Epithelial cell of esophagus (primary cell): Measurements from ENCODE around the gene TAS2R40.
A peak's percentile ranks its signal among the peaks of the same experiment; 100 is the strongest.

ENCODE experiments used
- DNase-seq: peaks from one replicate; pipeline ENCODE4 v3.0.0; 2010; ENCODE audit warnings: low read depth
- H3K4me3 ChIP-seq: 2 replicates; pipeline ENCODE4 v1.5.1; 2011; ENCODE audit warnings: mild to moderate bottlenecking, low read length, control low read depth
- TF ChIP-seq, protein P1 (sequence below): IDR thresholded peaks from 2 replicates; pipeline ENCODE4 v1.5.1; 2011; ENCODE audit warnings: low read depth, mild to moderate bottlenecking, low read length, control low read depth, inconsistent platforms; ENCODE audit not compliant: insufficient read depth; ENCODE audit errors: missing control alignments

The TAS2R40 gene

DNA sequence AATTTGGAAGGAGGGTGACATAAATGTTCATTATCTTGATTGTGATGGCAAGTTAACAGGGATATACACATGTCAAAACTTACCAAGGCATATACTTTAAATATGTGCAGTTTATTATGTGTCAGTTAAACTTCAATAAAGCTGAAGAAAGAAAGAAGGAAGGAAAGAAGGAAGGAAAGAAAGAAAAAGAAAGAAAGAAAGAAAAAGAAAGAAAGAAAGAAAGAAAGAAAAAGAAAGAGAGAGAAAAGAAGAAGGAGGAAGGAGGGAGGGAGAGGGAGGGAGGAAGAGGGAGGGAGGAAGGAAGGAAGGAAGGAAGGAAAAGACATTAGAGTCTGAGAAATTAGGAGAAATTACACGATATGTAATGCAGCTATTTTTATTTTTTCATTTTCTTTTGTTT lies 25.5 kb downstream of the TAS2R40 start:
- TF ChIP-seq, protein P1, sequence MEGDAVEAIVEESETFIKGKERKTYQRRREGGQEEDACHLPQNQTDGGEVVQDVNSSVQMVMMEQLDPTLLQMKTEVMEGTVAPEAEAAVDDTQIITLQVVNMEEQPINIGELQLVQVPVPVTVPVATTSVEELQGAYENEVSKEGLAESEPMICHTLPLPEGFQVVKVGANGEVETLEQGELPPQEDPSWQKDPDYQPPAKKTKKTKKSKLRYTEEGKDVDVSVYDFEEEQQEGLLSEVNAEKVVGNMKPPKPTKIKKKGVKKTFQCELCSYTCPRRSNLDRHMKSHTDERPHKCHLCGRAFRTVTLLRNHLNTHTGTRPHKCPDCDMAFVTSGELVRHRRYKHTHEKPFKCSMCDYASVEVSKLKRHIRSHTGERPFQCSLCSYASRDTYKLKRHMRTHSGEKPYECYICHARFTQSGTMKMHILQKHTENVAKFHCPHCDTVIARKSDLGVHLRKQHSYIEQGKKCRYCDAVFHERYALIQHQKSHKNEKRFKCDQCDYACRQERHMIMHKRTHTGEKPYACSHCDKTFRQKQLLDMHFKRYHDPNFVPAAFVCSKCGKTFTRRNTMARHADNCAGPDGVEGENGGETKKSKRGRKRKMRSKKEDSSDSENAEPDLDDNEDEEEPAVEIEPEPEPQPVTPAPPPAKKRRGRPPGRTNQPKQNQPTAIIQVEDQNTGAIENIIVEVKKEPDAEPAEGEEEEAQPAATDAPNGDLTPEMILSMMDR, result no peak

DNA sequence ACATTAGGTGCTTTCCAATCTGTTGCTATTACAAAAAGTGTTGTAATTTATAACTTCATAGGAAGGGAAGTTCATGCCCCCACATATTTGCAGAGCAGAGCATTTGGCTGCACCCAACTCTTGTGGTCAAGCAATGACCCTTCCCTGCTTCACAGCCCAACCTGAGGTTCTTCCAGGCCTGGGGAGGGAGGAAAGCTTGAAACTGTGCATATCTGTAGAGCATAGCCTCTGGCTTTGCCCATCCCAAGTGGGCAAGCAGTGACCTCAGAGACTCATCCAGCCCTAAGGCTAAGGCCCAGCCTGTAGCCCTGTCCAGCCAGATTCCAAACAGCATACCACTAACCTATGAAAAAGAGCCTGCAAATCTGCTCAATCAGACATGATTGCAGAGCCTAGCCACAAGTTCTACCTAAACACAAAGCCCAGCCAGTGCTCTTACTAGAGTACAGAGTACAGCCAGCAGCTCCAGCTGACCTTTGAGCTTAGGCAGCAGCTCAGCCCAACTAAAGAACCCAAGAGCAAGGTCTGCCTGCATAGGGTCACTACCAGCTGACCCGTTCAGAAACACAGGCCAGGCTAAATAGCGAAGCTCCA lies 27.0 kb downstream of the TAS2R40 start:
- TF ChIP-seq, protein P1, result no peak
- no peak overlapping the region for H3K4me3 ChIP-seq
- peak; percentile 18 for DNase-seq

More for the DNA sequence above, 25.5 kb downstream of the TAS2R40 start:
- no peak for DNase-seq
- H3K4me3 ChIP-seq, result no peak overlapping the region

DNA sequence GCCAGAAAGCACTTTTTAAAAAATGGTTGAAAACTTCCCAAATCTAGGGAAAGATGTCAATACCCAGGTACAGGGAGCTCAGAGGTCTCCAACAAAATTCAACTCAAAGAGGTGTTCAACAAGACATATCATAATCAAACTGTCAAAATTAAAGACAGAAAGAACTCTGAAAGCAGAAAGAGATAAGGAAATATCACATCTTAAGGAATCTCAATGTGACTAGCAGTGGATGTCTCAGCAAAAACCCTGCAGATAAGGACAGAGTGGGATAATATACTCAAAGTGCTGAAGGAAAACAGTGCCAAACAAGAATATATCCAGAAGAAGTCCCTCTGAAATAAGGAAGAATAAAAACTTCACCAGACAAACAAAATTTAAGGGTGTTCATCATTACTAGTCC lies 28.4 kb downstream of the TAS2R40 start:
- TF ChIP-seq, protein P1, result no peak
- DNase-seq, result no peak
- no peak overlapping the region for H3K4me3 ChIP-seq

DNA sequence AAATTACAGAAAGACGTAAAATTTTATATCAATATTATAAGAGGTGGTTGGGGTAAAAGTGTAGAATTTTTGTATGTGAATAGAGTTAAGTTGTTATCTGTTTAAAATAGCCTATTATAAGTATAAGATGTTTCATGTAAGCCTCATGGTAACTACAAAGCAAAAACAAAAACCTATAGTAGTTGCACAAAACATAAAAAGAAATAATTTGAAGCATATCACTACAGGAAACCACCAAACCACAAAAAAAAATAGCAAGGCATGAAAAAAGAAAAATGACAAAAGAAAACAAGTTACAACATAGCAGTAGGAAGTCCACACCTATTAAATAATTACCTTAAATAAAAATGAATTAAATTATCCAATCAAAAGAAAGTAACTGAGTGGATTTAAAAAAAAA lies 29.0 kb downstream of the TAS2R40 start:
- TF ChIP-seq, protein P1, result no peak
- no peak overlapping the region for H3K4me3 ChIP-seq
- DNase-seq, result no peak

DNA sequence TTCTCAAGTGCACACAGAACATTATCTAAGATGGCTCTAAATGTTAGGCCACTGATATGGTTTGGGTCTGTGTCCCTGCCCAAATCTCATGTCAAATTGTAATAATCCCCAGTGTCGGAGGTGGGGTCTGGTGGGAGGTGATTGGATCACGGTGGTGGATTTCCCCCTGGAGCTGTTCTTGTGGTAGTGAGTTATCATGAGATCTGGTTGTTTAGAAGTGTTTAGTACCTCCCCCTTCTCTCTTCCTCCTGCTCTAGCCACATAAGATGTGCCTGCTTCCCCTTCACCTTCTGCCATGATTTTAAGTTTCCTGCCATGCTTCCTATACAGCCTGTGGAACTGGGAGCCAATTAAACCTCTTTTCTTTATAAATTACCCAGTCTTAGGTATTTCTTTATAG lies 30.2 kb downstream of the TAS2R40 start:
- DNase-seq, result no peak
- TF ChIP-seq, protein P1, result no peak
- no peak overlapping the region for H3K4me3 ChIP-seq

DNA sequence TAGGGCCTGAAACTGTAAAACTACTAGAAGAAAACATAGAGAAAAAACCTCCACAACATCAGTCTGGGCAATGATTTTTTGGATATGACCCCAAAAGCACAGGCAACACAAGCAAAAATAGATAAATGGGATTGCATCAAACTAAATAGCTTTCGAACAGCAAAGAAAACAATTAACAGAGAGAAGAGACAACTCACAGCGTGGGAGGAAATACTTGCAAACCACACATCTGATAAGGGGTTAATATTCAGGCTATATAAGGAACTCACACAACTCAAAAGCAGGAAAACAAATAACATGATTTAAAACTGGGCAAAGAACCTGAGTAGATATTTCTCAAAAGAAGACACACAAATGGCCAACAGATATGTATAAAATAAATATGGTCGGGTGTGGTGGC lies 33.7 kb downstream of the TAS2R40 start:
- TF ChIP-seq, protein P1, result no peak
- DNase-seq, result no peak
- H3K4me3 ChIP-seq, result no peak overlapping the region

DNA sequence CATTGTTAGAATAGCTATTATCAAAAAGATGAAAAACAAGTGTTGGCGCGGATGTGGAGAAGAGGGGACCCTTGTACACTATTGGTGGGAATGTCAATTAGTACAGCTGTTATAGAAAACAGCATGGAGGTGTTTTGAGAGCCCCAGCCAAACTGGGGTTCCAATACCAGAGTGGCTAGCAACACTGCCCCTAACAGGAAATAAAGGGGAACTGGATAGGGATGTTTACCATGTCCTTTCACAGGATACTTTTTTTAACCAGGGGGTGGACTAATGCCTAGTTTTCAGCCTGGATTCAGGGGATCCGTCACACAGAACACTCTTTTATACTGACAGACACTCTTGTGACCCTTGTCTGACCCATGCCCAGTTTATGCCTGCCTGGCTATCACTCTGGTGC lies 34.5 kb downstream of the TAS2R40 start:
- TF ChIP-seq, protein P1, result no peak
- no peak for DNase-seq
- H3K4me3 ChIP-seq, result no peak overlapping the region
